HepG2 (cell line): Measurements from ENCODE around the gene ZNF593OS. TPM values are rescaled to one million over a fixed set of nuclear protein-coding genes. Genes with fewer than 3 reads are reported as not detected.

Source experiments
- ATF7-NPFF ChIP-seq: sonication (generic); formaldehyde crosslinking; IDR thresholded peaks from 2 replicates; pipeline ENCODE4 v1.8.1; 2023; ENCODE audit warnings: mild to moderate bottlenecking, low read depth, missing genetic modification reagents, moderate library complexity
- BRCA1 ChIP-seq: sonication (generic); formaldehyde crosslinking; IDR thresholded peaks from 2 replicates; pipeline ENCODE4 v1.4.0; 2020; ENCODE audit warnings: missing genetic modification reagents
- CBFB ChIP-seq: sonication (generic); formaldehyde crosslinking; IDR thresholded peaks from 2 replicates; pipeline ENCODE4 v1.4.0; 2020; ENCODE audit warnings: missing genetic modification reagents
- HMG20B ChIP-seq: conservative IDR thresholded peaks from 2 replicates; pipeline ENCODE4 v1.6.1; 2016; ENCODE audit warnings: missing genetic modification reagents, missing compliant biosample characterization
- HNRNPL ChIP-seq: fragments of 200-400 bp; formaldehyde crosslinking; IDR thresholded peaks from 2 replicates; pipeline ENCODE4 v1.6.1; 2017; ENCODE audit warnings: mild to moderate bottlenecking, low read depth, low read length
- JARID2 ChIP-seq: sonication (generic); formaldehyde crosslinking; IDR thresholded peaks from 2 replicates; pipeline ENCODE4 v1.8.1; 2023; ENCODE audit warnings: missing genetic modification reagents, inconsistent platforms; ENCODE audit not compliant: insufficient replicate concordance
- KLF12 ChIP-seq: sonication (generic); formaldehyde crosslinking; IDR thresholded peaks from 2 replicates; pipeline ENCODE4 v1.4.0; 2020; ENCODE audit warnings: missing genetic modification reagents, borderline replicate concordance
- NCOA1 ChIP-seq: sonication (generic); formaldehyde crosslinking; IDR thresholded peaks from 2 replicates; pipeline ENCODE4 v1.9.0; 2021; ENCODE audit warnings: missing genetic modification reagents
- RFXANK ChIP-seq: IDR thresholded peaks from 2 replicates; pipeline ENCODE4 v1.6.1; 2016
- RORA ChIP-seq: sonication (generic); formaldehyde crosslinking; IDR thresholded peaks from 2 replicates; pipeline ENCODE4 v1.5.0; 2020; ENCODE audit warnings: mild to moderate bottlenecking, missing genetic modification reagents, moderate library complexity
- SCMH1 ChIP-seq: sonication (generic); formaldehyde crosslinking; IDR thresholded peaks from 2 replicates; pipeline ENCODE4 v1.9.0; 2021; ENCODE audit warnings: missing genetic modification reagents, mild to moderate bottlenecking, borderline replicate concordance
- SUZ12 ChIP-seq: fragments of 150-350 bp; IDR thresholded peaks from 2 replicates; pipeline ENCODE4 v1.6.1; 2014; ENCODE audit warnings: low read depth, low read length
- ZBTB21 ChIP-seq: sonication (generic); formaldehyde crosslinking; IDR thresholded peaks from 2 replicates; pipeline ENCODE4 v1.4.0; 2020; ENCODE audit warnings: missing genetic modification reagents
- ZC3H13 ChIP-seq: sonication (generic); formaldehyde crosslinking; IDR thresholded peaks from 2 replicates; pipeline ENCODE4 v1.8.1; 2023; ENCODE audit warnings: mild to moderate bottlenecking, missing genetic modification reagents, moderate library complexity
- ZMAT3 ChIP-seq: sonication (generic); formaldehyde crosslinking; conservative IDR thresholded peaks from 2 replicates; pipeline ENCODE4 v1.7.0; 2021; ENCODE audit warnings: missing genetic modification reagents
- ZNF468 ChIP-seq: sonication (generic); formaldehyde crosslinking; IDR thresholded peaks from 2 replicates; pipeline ENCODE4 v1.8.0; 2022; ENCODE audit warnings: mild to moderate bottlenecking, moderate library complexity, missing genetic modification reagents
- ZNF484 ChIP-seq: sonication (generic); formaldehyde crosslinking; IDR thresholded peaks from 2 replicates; pipeline ENCODE4 v1.5.1; 2020; ENCODE audit warnings: mild to moderate bottlenecking, low read depth, missing genetic modification reagents, borderline replicate concordance
- ZNF839 ChIP-seq: sonication (generic); formaldehyde crosslinking; IDR thresholded peaks from 2 replicates; pipeline ENCODE4 v1.4.0; 2020; ENCODE audit warnings: missing genetic modification reagents, mild to moderate bottlenecking, borderline replicate concordance
- polyA plus RNA-seq, 8 experiments: library from polyadenylated mRNA; depleted of rRNA in 3 of 8; stranded (reverse) in 7 of 8; unstranded in 1 of 8; fragments of >200 nt; fragmentation: Illumina TruSeq in 4 of 8; extraction: Trizol in 4 of 8; gene quantifications; 2 replicates each; pipeline versions ENCODE4 v1.2.1 to v1.2.3, GENCODE V29; 2011 to 2016; ENCODE audit warnings: low read depth in 4 of 8, missing spikeins in 1 of 8, mixed read lengths in 1 of 8; ENCODE audit not compliant: insufficient read depth in 1 of 8
- total RNA-seq, 5 experiments: library from RNA; depleted of rRNA; stranded (reverse); fragments of >200 nt; fragmentation: Illumina TruSeq; extraction: Trizol; gene quantifications; 2 replicates each; pipeline ENCODE4 v1.2.3, GENCODE V29; 2016; ENCODE audit warnings: low read depth in 1 of 5
- TF ChIP-seq, protein P1 (sequence below): sonication (generic); formaldehyde crosslinking; IDR thresholded peaks from 2 replicates; pipeline ENCODE4 v1.4.0; 2020; ENCODE audit warnings: missing genetic modification reagents, mild to moderate bottlenecking, borderline replicate concordance
- TF ChIP-seq, protein P2 (sequence below): sonication (generic); formaldehyde crosslinking; IDR thresholded peaks from 2 replicates; pipeline ENCODE4 v1.5.1; 2020; ENCODE audit warnings: mild to moderate bottlenecking, missing genetic modification reagents, borderline replicate concordance

Gene ZNF593OS
- total and polyA plus RNA-seq, 2 of the 13 experiments (the other 11 are each of a cell fraction or from before 2014, with no cell fraction given) = not detected

DNA sequence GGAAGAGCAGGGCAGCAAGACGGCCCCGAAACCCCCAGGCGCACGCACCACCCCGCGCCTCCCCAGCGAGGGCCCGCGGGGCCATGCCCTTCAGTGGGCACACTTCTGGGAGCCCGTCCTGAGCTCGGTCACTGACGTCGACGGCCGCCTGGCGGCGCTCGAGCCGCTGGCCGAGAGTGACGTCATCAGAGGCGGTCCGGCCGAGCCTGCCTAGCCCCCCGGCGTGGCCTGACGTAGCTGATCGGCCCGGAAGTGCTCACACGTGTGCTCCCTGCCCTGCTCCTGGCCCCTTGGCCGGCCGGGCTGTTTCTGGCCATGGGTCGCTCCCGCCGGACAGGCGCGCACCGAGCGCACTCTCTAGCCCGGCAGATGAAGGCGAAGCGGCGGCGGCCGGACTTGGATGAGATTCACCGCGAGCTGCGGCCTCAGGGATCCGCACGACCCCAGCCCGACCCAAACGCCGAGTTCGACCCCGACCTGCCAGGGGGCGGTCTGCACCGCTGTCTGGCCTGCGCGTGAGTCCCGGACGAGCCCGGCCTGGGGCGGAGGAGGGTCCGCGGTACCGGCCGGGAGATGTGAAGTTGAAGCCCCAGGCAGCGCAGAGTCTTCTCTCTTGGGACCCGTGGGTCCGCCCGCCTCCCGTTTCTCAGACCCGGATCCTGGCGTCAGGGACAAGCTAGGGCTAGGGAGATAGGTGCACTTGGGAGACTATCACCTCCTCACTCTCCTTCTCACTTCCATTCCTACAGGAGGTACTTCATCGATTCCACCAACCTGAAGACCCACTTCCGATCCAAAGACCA lies 1.8 kb downstream of the ZNF593OS start, which contains the start of gene ZNF593 (continued):
- peak; percentile 93 for TF ChIP-seq ZC3H13 (CRISPR knock-in tag)
- TF ChIP-seq, protein P1, sequence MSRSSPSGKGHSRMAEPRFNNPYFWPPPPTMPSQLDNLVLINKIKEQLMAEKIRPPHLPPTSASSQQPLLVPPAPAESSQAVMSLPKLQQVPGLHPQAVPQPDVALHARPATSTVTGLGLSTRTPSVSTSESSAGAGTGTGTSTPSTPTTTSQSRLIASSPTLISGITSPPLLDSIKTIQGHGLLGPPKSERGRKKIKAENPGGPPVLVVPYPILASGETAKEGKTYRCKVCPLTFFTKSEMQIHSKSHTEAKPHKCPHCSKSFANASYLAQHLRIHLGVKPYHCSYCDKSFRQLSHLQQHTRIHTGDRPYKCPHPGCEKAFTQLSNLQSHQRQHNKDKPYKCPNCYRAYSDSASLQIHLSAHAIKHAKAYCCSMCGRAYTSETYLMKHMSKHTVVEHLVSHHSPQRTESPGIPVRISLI (CRISPR knock-in tag) = peak; percentile 51; the same call in 1 of the 2 replicates
- TF ChIP-seq HMG20B (CRISPR knock-in tag) = 0 out of 2 replicates have a peak, but pooled peaks have one; percentile 25
- peak; percentile 70; the same call in 1 of the 2 replicates for TF ChIP-seq ZNF484 (CRISPR knock-in tag)
- no peak for TF ChIP-seq SCMH1
- TF ChIP-seq ZBTB21 (CRISPR knock-in tag) = peak; percentile 99
- TF ChIP-seq BRCA1 (CRISPR knock-in tag) = peak; percentile 80
- TF ChIP-seq ZNF468 (CRISPR knock-in tag) = no peak; the same call in 1 of the 2 replicates
- peak; percentile 81; the same call in 1 of the 2 replicates for TF ChIP-seq KLF12 (CRISPR knock-in tag)
- TF ChIP-seq ZNF839 (CRISPR knock-in tag) = no peak
- TF ChIP-seq JARID2 (CRISPR knock-in tag) = no peak
- TF ChIP-seq, protein P2, sequence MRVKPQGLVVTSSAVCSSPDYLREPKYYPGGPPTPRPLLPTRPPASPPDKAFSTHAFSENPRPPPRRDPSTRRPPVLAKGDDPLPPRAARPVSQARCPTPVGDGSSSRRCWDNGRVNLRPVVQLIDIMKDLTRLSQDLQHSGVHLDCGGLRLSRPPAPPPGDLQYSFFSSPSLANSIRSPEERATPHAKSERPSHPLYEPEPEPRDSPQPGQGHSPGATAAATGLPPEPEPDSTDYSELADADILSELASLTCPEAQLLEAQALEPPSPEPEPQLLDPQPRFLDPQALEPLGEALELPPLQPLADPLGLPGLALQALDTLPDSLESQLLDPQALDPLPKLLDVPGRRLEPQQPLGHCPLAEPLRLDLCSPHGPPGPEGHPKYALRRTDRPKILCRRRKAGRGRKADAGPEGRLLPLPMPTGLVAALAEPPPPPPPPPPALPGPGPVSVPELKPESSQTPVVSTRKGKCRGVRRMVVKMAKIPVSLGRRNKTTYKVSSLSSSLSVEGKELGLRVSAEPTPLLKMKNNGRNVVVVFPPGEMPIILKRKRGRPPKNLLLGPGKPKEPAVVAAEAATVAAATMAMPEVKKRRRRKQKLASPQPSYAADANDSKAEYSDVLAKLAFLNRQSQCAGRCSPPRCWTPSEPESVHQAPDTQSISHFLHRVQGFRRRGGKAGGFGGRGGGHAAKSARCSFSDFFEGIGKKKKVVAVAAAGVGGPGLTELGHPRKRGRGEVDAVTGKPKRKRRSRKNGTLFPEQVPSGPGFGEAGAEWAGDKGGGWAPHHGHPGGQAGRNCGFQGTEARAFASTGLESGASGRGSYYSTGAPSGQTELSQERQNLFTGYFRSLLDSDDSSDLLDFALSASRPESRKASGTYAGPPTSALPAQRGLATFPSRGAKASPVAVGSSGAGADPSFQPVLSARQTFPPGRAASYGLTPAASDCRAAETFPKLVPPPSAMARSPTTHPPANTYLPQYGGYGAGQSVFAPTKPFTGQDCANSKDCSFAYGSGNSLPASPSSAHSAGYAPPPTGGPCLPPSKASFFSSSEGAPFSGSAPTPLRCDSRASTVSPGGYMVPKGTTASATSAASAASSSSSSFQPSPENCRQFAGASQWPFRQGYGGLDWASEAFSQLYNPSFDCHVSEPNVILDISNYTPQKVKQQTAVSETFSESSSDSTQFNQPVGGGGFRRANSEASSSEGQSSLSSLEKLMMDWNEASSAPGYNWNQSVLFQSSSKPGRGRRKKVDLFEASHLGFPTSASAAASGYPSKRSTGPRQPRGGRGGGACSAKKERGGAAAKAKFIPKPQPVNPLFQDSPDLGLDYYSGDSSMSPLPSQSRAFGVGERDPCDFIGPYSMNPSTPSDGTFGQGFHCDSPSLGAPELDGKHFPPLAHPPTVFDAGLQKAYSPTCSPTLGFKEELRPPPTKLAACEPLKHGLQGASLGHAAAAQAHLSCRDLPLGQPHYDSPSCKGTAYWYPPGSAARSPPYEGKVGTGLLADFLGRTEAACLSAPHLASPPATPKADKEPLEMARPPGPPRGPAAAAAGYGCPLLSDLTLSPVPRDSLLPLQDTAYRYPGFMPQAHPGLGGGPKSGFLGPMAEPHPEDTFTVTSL = no peak
- no peak for TF ChIP-seq RORA (CRISPR knock-in tag)
- TF ChIP-seq ZMAT3 (CRISPR knock-in tag) = no peak
- TF ChIP-seq HNRNPL = peak; percentile 88
- TF ChIP-seq NCOA1 (CRISPR knock-in tag) = 0 out of 2 replicates have a peak, but pooled peaks have one; percentile 63
- TF ChIP-seq CBFB (CRISPR knock-in tag) = peak; percentile 68; the same call in 1 of the 2 replicates
- peak; percentile 89 for TF ChIP-seq ATF7-NPFF (CRISPR knock-in tag)
- peak; percentile 83; the same call in 1 of the 2 replicates for TF ChIP-seq RFXANK
- no peak for TF ChIP-seq SUZ12
